HG02798 (cell line): ENCODE results near the gene ZNF362.

Experiments
- ATAC-seq: cut with Tn5 transposase; IDR thresholded peaks from one replicate; pipeline ENCODE4 v1.9.1; 2021; ENCODE audit warnings: mild to moderate bottlenecking; ENCODE audit not compliant: unreplicated experiment, poor library complexity

The ZNF362 gene

DNA sequence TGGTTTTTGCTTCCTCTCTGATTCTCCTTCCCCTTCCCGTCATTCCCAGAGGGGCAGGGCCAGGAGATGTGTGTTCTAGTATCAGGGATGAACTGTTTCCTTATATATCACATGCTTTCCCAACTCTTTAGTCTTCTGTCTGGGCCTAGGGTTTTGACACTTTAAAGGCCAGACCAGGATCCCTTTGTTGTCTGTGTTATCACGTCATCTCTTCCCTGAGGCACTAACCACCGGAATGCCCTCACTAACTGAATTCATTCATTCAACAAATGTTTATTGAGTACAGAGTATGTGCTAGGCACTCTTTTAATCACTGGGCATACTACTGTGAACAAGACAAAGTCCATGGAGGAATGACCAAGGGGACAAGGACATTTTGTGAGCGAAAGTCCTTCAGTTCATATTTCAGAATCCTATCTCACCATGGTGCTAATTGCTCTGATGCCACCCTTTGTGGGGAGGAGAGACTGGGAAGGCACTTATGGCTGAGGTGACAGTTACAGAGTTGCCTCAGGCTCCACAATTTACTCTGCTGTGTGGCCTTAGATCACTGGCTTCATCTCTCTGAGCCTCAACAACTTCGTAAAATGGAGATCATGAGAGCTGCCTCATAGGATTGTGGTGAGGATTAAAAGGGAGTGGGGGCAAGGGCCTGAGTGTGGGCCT is 12.0 kb upstream of the ZNF362 start:
- ATAC-seq: no peak

DNA sequence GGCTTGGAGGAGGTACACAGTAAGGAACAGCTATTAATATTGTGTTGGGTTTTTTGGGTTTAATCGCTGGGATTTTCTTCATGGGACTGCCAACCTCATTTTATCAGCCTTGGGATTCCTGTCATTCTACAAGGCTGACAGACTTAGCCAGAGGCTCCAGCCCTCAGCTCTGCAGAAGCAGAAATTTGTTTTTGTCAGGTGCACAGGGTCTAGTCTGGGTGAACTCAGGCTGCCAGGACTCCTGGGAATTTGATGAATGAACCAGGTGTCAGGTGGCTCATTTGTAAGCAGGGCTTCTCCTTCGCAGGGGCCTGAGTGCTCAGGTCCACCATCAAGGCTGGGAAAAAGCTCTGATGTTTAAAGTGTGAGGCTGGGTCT is 11.5 kb upstream of the ZNF362 start:
- ATAC-seq: no peak

DNA sequence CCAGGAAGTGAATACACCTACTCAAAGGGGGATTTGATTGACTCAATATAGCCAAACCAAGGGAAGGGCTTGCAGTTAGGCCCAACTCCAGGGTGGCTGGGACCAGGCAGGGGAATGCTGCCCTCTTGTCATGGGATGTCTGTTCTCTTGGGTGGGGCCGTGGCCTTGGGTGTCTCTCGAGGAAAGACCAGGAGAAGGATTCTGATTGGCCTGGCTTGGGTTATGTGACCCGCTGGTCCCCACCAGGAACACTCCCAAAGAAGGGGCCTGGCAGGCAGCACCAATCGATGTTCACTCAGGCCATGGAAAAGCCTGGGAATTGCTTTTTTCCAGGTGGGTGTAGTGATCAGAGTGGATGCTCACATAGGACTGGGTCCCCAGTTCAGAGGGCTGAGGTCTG is 10.1 kb upstream of the ZNF362 start:
- ATAC-seq: no peak

DNA sequence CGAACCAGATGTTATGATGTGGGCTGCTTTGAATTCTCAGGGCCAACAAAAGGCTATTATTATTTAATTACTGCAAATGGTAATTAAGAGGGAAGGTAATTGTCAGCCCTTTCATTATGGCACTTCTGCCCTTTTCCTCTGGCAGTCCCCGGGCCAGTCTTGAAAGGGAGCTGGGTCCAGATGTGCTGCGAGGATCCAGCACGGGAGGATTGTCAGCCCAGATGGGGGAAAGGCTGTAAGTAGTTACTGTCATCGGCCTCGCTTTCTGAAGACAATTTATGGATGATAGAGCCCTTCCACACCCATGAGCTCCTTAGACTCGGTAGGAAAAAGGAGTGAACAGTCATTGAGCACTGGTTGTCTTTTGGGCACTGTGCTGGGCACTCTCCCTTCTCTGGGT is 8.7 kb upstream of the ZNF362 start:
- ATAC-seq: no peak

DNA sequence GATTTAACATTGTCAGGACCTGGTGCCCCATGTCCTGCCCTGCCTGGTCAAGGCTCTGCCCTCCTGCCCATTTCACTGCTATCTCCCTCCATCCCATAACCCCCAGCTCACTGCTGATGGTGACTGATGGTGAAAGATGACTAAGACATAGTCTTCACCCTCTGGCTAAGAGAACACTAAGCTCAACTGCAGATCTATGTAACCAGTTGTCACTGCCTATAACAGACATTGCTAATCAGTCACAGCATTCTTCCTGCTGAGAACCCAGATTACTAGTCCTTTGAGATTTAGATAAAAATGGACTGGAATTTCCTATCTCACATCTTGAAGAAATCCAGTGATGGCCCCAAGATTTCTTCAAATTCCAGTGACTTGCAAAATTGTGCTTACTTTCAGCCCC is 8.0 kb upstream of the ZNF362 start:
- no peak for ATAC-seq

DNA sequence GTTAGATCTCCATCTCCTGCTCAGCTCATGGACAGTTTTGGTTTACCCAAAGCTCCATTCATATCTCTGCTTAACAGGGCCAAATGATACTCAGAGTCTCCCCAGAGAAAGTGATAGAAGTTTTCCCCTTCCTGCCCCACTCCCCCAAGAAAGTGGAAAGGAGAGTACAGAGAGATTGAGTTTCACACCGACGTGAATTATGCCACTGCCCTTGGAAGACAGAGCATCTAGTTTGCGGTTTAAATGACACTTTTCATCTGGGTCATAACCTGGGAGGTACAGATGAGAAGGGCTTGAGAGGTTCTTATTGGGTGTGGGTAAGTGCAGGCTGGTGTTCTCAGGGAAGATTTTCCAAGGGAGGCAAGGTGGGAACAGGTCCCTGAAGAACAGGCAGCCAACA is 6.9 kb upstream of the ZNF362 start:
- no peak for ATAC-seq

DNA sequence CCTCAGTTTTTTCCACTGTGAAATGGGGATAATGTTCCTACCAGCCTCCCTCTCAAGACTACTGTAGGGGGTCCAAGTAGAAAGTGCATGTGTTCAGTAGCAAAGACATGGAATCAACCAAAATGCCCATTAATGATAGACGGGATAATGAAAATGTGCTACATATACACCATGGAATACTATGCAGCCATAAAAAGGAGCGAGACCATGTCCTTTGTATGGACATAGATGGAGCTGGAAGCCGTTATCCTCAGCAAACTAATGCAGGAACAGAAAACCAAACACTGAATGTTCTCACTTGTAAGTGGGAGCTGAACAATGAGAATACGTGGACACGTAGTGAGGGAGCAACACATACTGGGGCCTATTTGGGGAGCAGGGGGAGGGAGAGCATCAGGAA is 6.1 kb upstream of the ZNF362 start:
- ATAC-seq: no peak

DNA sequence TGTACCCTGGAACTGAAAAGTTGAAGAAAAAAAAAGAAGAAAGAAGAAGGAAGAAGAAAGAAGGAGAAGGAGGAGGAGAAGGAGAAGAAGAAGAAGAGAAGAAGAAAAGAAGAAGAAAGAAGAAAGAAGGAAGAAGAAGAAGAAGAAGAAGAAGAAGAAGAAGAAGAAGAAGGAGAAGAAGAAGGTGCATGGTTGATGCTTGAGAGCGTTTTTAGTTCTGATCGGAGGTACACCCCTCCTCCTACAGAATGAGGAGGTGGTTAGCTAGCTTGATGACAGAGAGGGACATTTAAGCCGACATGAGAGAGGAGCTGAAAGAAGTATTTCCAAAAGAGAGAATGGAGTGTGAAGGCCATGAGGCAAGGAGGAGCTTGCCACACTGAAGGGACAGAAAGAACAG is 5.6 kb upstream of the ZNF362 start:
- ATAC-seq: no peak

DNA sequence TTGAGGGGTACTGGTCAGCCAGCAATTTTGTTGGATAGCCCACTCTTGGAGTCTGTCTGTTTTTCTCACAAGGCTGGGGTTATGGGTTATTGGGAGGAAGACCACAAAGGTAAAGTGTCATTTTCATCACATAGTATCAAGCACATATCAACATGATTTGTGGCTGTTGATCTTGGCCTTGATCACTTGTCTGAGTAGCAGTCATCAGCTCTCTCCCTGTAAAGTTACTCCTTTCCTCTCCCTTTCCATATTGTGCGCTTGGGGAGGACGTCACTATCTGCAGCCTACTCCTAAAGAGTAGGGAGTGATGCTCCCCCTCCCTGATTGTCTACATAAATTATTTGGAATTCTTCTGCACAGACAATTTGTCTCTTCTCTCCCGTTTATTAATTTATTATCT is 1.8 kb upstream of the ZNF362 start:
- no peak for ATAC-seq

DNA sequence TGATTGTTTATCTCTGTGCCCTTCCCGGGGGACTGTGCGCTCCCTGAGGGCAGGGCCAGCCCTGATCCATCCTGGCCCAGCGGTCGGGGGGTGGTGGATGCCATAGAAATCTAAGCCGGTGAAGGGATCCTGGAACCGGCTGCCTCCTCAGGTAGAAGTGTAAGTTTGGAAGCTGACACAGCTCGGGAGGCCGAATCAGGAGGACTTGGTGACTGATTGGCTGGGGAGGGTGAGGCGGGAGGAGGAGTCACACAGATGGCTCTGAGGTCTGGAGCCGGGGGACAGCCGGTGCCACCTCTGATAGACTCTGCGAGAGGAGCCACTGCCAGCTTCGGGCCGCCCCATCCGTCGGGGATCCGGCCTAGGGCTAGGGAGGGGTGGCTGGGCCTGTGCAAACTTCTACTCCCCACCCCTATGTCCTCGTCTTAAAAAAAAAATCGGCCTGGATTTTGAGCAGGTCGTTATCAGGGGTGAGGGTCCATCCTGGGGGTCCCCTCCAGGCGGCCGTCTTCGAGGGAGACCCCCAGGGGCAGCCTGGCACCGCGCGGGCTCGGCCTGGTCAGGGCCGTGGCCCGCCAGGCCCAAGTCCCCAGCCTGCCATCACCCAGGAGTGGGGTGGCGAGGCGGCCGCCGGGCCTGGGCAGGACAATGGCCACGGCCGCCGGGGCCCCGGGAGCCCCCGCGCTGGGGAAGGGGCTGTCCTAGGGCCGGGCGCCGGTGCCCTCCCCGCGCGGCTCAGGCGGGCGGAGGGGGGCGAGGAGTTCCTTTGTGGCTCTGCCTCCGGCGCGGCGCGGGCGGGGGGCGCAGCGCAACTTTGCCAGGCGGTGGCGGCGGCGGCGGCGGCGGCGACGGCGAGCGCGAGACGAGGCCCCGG is 708 bp upstream of the ZNF362 start:
- peak; percentile 25 for ATAC-seq

DNA sequence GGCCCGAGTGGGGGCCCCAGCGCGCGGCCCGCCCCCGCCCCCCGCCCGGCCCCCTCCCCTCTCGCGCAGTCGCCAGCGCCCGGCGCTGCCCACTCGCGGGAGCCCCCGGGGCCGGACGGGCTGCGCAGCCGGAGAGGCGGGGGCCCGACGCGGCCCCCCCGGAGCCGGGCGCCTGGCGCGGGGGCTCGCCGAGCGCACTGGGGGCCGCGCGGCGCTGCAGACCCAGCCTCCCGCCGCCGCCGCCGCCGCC is 146 bp upstream of the ZNF362 start:
- no peak for ATAC-seq

DNA sequence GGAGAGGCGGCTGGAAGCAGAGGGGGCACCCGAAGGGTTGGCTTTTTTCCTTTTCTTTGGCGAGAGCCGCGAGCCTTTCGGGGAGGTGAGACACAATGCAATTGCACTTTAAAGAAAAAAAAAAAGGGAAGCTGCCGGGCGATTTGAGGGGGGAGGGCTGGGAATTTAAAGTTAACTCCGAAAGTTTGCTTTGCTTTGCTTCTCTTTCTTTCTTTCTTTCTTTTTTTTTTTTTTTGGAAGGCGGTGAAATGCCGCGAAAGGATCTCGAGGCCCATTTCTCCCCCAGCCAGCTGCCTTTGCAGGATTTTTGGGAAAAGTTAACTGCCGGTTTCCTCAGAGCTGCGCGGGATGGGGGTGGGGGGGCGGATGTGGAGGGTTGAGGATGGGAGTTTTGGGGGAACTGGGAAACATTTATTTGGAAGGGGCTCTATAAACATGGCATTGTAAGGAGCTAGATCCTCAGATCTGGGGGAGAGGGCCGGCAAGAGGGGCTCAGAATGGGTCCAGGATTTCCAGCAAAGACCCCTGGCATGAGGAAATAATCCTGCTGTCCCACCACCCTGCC is 997 bp downstream of the ZNF362 start:
- ATAC-seq: no peak

DNA sequence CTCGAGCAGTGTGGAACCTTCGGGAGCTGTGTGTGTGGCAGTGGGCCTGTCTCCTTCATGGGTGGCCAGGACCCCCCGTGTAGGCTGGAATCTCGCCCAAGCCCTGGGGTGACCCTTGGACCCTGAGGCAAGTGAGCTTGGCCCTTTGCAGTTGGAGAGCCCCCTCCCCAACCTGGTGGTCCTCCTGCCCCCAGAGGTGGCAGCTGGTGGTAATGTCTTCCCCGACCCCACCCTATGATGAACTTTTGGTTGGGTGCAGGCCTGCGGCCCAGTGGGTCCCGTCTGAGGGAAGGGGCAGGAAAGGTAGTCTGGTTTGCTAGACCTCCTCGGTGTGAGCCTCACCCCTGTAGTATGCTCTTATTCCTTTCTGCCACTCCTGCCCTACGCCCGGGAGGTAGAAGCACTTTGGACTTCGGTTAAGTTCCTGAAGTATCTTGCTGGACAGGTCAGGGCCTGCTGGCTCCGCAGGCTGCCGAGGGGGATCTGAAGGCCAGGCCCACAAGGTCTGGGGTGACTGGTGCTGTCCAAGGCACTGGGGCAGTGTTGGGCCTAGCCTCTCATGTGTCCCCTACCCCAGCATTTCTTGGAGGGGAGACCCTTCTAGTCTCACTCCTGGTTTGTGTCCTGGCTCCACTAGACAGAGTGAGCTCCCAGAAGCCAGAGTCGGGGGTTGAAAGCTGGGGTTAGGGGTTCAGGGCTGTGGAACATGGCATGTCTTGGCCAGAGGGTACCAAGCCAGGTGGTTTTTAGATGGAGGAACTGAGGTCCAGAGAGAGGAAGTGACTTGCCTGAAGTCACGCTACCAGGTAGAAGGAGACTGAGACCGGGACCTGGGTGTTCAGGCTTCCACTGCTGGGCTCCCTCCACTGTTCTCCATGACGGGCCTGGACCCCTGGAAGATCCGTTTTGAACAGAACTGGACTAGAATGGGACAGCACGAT is 1.8 kb downstream of the ZNF362 start:
- ATAC-seq: no peak

DNA sequence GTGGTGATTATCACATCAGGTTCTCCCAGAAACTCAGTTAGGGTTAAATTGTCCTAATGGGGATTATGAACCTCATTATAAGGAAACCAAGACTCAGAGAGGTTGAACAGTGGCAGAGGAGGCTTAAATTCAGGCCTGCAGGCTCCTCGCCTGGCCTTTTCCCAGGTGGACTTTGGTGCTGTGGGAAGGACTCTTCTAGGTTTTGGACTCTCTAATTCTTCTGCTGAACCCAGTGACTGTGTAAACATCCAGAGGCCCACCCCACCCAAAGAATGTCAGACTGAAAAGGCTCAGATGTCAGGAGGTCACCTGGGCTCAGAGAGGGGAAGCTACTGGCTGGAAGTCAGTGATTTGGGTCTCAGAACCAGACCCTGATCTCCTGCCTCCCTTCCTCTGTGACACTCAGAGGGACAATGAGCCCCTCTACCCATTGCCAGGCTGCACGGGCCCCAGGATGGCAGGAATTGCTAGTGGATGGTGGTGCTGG is 2.5 kb downstream of the ZNF362 start:
- ATAC-seq: no peak

DNA sequence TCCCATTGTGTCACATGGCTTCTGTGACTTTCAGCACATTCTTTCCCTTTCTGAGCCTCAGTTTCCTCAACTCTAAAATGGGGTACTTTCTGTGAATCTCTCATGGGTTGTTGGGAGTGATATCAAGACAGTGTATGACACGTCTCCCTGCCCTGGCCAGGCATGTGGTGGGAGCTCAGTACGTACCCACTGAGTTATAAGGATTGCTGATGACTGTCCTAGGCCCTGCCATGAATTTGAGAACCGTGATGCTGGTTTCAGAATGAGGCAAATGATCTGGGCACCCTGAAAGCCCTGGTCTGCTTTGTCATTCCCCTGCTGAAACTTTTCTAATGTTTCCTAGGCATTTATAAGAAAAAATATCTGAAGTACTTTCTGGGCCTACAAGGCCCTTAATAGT is 3.6 kb downstream of the ZNF362 start:
- no peak for ATAC-seq

DNA sequence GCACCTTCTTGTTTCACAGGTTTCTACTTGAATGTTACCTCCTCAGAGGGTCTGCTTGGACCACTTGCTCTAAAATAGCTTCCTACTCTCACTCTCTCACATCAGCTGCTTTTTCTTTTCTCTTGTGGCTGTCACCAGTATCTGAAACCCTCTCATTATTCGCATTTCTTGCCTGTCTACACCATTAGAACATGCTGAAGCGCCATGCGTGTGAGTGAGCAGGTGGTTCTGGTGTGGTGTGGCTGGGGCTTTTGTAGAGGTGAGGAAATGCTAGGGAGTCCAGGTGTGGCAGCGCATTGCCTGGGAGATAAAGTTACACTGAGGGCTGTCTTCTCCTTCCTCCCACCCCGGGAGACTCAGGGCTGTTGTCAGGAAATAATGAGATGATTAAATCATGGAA is 4.1 kb downstream of the ZNF362 start:
- no peak for ATAC-seq

DNA sequence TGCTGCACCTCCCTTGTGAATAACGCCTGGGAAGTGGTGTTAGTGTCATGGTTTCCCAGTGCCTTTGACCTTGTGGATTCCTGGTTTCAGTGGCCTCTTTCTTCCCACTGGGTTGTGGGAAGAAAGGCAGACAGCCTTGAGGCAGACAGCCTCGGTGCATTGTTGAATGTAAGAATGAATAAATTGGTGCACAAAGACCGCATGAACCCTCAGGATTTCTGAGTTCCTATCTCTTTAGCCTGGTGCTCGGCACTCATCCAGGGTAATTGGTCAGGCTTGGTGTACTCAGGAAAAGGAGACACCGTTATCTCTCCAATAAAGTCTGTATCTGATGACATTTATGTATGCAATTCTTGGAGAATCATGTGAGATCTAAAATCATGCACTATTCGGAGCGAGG is 5.1 kb downstream of the ZNF362 start:
- no peak for ATAC-seq

DNA sequence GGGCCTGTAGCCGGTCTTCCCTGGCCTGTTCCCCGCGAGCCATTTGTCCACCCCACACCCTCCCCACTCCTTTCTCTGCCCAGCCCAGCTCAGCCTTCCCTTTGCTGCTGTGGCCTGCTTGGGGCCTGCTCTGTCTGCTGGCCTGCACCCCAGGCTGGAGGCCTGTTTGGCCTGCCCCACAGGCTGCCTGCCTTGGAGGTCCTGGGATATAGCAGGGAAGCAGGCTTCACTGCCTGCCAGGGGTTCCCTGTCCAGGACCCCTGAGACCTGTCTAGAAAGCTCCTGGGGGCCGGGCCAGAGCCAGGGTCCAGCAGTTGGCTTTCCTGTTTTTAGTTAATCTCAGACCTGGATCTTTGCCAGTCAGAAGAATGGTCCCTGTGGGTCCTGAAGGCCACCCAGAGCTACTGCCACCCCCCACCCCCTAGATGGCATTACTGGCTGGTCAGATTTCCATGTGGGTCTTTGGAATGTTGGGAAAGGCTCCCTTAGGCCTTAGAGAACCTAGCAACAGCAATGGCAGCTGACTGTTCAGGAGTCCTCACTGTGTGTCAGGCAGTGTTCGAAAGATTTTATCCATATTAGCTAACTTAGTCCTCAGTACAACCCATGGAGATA is 7.7 kb downstream of the ZNF362 start:
- ATAC-seq: no peak

DNA sequence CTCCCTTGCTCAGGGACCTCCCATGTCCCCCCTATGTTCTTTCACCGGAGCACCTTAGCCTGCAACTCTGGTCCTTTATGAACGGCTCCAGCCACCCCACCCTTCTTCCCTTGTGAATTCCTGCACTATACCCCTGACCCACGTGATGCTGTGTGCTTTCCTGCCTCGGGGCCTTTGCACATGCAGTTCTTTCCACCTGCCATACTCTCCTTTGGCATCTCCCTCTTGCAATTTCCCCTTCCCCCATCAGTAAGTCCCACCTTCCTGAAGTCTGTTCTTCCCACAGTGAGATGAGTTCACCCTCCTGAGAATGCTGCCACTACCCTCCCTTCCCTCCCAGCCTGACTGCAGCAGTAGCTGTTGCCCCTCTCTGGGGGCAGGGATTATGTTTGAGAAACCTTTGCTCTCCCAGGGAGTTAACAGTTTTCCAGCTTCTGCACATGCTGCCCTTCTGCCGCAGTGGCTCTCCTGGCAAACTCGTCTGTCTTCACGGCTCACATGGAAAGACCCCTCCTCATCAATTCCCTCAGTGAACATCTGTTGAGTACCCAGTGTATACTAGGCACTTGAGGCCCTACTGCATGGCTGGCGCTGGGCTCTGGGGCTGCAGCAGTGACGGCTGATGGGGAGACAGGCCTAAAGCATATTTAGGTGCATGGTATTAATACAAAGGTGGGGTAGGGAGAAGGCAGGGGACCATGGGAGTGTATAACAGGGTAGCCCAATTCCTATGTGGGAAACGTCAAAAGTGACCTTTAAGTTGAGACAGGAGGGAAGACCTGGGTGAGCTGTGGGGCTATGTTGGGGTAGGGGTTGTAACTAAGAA is 9.7 kb downstream of the ZNF362 start:
- no peak for ATAC-seq

DNA sequence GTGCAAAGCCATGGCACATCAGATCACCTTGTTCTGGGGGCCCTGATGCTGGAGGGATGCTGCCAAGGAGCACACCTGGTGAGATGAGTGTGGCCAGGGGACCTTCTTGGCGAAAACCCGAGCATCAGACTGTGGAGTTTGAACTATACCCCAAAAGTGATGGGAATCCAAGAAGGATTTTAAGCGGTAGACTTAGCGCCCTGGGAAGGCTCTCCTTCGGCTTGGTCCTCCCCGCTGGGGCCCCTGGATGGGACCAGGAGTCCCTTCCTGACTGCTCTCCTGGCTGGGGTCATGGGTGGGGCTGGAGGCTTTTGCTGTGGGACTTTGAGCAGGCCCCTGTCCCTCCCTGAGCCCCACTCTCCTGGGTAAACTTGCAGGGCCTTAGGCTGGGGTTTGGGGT is 10.5 kb downstream of the ZNF362 start:
- no peak for ATAC-seq
